Panc1 (cell line): Measurements from ENCODE around the gene CHRDL1.

Source experiments
- CTCF ChIP-seq: fragments of 450-650 bp; IDR thresholded peaks from 2 replicates; pipeline ENCODE4 v1.5.1; 2017; ENCODE audit warnings: mild to moderate bottlenecking
- SIN3A ChIP-seq: IDR thresholded peaks from 2 replicates; pipeline ENCODE4 v1.6.1; 2012; ENCODE audit warnings: low read depth, mild to moderate bottlenecking, low read length, moderate library complexity, borderline replicate concordance; ENCODE audit not compliant: insufficient read depth
- TCF7L2 ChIP-seq: IDR thresholded peaks from 2 replicates; pipeline ENCODE4 v1.6.1; 2011; ENCODE audit warnings: mild to moderate bottlenecking, low read depth, low read length, inconsistent platforms
- TF ChIP-seq, protein P1 (sequence below), 2 experiments: IDR thresholded peaks; 2 replicates each; pipeline ENCODE4 v1.6.1; 2011 to 2012; ENCODE audit warnings: low read depth in 2 of 2, control low read depth in 1 of 2, low read length in 1 of 2, mild to moderate bottlenecking in 1 of 2, moderate library complexity in 1 of 2; ENCODE audit not compliant: insufficient read depth in 1 of 2

DNA sequence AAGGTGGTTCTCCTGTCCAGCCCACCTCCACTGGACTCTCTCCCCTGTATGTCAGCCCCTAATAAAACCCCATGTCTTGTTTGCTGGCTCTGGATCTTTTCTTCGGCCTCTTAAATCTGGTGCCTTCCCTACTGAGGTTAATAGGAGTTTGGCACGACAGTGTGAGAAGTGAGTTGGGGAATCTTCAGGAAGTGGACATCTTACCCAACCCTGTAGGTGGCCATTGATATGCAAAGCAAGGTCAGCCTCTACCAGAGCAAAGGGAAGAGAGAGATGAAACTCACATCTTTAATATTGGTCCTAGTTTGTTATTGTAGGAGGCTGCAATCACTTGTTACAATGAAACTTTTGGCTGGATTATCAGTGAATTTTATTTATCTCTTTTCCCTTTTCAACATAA is 111.7 kb downstream of the CHRDL1 start:
- no peak for TF ChIP-seq CTCF
- TF ChIP-seq SIN3A: no peak
- TF ChIP-seq TCF7L2: no peak
- TF ChIP-seq, protein P1, sequence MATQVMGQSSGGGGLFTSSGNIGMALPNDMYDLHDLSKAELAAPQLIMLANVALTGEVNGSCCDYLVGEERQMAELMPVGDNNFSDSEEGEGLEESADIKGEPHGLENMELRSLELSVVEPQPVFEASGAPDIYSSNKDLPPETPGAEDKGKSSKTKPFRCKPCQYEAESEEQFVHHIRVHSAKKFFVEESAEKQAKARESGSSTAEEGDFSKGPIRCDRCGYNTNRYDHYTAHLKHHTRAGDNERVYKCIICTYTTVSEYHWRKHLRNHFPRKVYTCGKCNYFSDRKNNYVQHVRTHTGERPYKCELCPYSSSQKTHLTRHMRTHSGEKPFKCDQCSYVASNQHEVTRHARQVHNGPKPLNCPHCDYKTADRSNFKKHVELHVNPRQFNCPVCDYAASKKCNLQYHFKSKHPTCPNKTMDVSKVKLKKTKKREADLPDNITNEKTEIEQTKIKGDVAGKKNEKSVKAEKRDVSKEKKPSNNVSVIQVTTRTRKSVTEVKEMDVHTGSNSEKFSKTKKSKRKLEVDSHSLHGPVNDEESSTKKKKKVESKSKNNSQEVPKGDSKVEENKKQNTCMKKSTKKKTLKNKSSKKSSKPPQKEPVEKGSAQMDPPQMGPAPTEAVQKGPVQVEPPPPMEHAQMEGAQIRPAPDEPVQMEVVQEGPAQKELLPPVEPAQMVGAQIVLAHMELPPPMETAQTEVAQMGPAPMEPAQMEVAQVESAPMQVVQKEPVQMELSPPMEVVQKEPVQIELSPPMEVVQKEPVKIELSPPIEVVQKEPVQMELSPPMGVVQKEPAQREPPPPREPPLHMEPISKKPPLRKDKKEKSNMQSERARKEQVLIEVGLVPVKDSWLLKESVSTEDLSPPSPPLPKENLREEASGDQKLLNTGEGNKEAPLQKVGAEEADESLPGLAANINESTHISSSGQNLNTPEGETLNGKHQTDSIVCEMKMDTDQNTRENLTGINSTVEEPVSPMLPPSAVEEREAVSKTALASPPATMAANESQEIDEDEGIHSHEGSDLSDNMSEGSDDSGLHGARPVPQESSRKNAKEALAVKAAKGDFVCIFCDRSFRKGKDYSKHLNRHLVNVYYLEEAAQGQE (IDR thresholded peaks at IDR 0.05; ENCODE audit: insufficient read depth in 1 of 2, low read depth in 2 of 2, low read length in 1 of 2): no peak
